MM.1S (cell line): ENCODE data around the gene KCNIP4.

Experiments
- EZH2 ChIP-seq: fragments of 300-600 bp; sonication (generic); optimal IDR thresholded peaks from 2 replicates; pipeline ENCODE3; 2017; ENCODE audit warnings: low read depth, mild to moderate bottlenecking, antibody characterized with exemption, low read length, mixed read lengths
- EZH2phosphoT487 ChIP-seq: fragments of 300-600 bp; sonication (generic); IDR thresholded peaks from 2 replicates; pipeline ENCODE4 v1.6.1; 2018; ENCODE audit warnings: antibody characterized with exemption, low read length
- TF ChIP-seq, protein P1 (sequence below): fragments of 300-600 bp; sonication (generic); IDR thresholded peaks from 2 replicates; pipeline ENCODE4 v1.5.1; 2016; ENCODE audit warnings: antibody characterized with exemption, low read length, mixed read lengths

GRCh38 chr4:21876711-21877110 lies 71.9 kb downstream of the KCNIP4 start:
- TF ChIP-seq EZH2 (no peak), EZH2phosphoT487 (no peak)
- TF ChIP-seq, protein P1, sequence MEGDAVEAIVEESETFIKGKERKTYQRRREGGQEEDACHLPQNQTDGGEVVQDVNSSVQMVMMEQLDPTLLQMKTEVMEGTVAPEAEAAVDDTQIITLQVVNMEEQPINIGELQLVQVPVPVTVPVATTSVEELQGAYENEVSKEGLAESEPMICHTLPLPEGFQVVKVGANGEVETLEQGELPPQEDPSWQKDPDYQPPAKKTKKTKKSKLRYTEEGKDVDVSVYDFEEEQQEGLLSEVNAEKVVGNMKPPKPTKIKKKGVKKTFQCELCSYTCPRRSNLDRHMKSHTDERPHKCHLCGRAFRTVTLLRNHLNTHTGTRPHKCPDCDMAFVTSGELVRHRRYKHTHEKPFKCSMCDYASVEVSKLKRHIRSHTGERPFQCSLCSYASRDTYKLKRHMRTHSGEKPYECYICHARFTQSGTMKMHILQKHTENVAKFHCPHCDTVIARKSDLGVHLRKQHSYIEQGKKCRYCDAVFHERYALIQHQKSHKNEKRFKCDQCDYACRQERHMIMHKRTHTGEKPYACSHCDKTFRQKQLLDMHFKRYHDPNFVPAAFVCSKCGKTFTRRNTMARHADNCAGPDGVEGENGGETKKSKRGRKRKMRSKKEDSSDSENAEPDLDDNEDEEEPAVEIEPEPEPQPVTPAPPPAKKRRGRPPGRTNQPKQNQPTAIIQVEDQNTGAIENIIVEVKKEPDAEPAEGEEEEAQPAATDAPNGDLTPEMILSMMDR = no peak
